ENCODE measurements around the gene GAGE10.
A peak's percentile ranks its signal among the peaks of the same experiment; 100 is the strongest.
"Not testable (repeated sequence)": the region's sequence is repeated elsewhere in the genome, so short reads cannot be mapped to it uniquely, and the experiment has no call there.

The GAGE10 gene

GRCh38 chrX:49276207-49276606, 27.2 kb upstream of the GAGE10 start:
- DNase-seq (ENCODE audit: low read depth in 2 of 2) = no peak

- DNase-seq (ENCODE audit: low read depth in 2 of 2) = no peak
These were observed 26.5 kb upstream of the GAGE10 start for GRCh38 chrX:49276671-49277534.

- no peak for DNase-seq (ENCODE audit: low read depth in 2 of 2)
These were observed 26.0 kb upstream of the GAGE10 start for GRCh38 chrX:49277535-49277830.

- DNase-seq (ENCODE audit: low read depth in 2 of 2) = no peak
These were observed 25.4 kb upstream of the GAGE10 start for GRCh38 chrX:49278081-49278480.

- no peak for DNase-seq (ENCODE audit: low read depth in 2 of 2)
These were observed 20.8 kb upstream of the GAGE10 start for GRCh38 chrX:49282647-49283011.

GRCh38 chrX:49284212-49284611, 19.2 kb upstream of the GAGE10 start:
- DNase-seq (ENCODE audit: low read depth in 2 of 2) = no peak

- no peak for DNase-seq (ENCODE audit: low read depth in 2 of 2)
These were observed 17.3 kb upstream of the GAGE10 start for GRCh38 chrX:49286136-49286535.

GRCh38 chrX:49286581-49286980, 16.9 kb upstream of the GAGE10 start:
- DNase-seq (ENCODE audit: low read depth in 2 of 2) = no peak

GRCh38 chrX:49287665-49288064, 15.8 kb upstream of the GAGE10 start:
- DNase-seq (ENCODE audit: low read depth in 2 of 2) = no peak

GRCh38 chrX:49290215-49290614, 13.2 kb upstream of the GAGE10 start:
- no peak for DNase-seq (ENCODE audit: low read depth in 2 of 2)

GRCh38 chrX:49291615-49292337, 11.7 kb upstream of the GAGE10 start:
- DNase-seq (ENCODE audit: low read depth in 2 of 2) = peak; percentile 37 to 72

GRCh38 chrX:49292400-49293362, 10.8 kb upstream of the GAGE10 start:
- DNase-seq (ENCODE audit: low read depth in 2 of 2) = no peak

- not testable (repeated sequence) for DNase-seq (ENCODE audit: low read depth in 2 of 2)
These were observed 4.2 kb upstream of the GAGE10 start for GRCh38 chrX:49299293-49299692.

GRCh38 chrX:49300703-49301102, 2.7 kb upstream of the GAGE10 start:
- no peak for DNase-seq (ENCODE audit: low read depth in 2 of 2)

GRCh38 chrX:49307775-49308174, 4.3 kb downstream of the GAGE10 start:
- DNase-seq (ENCODE audit: low read depth in 2 of 2) = not testable (repeated sequence)

- DNase-seq (ENCODE audit: low read depth in 2 of 2) = no peak
These were observed 5.3 kb downstream of the GAGE10 start for GRCh38 chrX:49308604-49309269.

- no peak for DNase-seq (ENCODE audit: low read depth in 2 of 2)
These were observed 6.0 kb downstream of the GAGE10 start for GRCh38 chrX:49309401-49309981.

GRCh38 chrX:49310371-49310770, 6.9 kb downstream of the GAGE10 start:
- DNase-seq (ENCODE audit: low read depth in 2 of 2) = no peak

GRCh38 chrX:49312176-49312575, 8.7 kb downstream of the GAGE10 start:
- no peak for DNase-seq (ENCODE audit: low read depth in 2 of 2)

GRCh38 chrX:49316085-49316484, 12.6 kb downstream of the GAGE10 start:
- DNase-seq (ENCODE audit: low read depth in 2 of 2) = no peak

GRCh38 chrX:49321737-49322136, 18.3 kb downstream of the GAGE10 start, which contains the start of gene GAGE12J:
Gene GAGE12J (plus strand): TSS chrX:49322037. CDS start chrX:49323194, 1,157 bp downstream.
- not testable (repeated sequence) for DNase-seq (ENCODE audit: low read depth in 2 of 2)

All from stimulated activated CD4-positive, alpha-beta T cell treated with anti-CD3 and anti-CD28 coated beads, Interleukin-12 subunit alpha, Interleukin-12 subunit beta, amount 100 ng/mL, for 24 hours (primary cell).